Ectodermal cell (in vitro differentiated cells): ENCODE measurements around the gene CEP128.

Experiments used
- H3K27ac ChIP-seq: 2 replicates; pipeline ENCODE4 v1.7.0; 2013; ENCODE audit warnings: mild to moderate bottlenecking, low read depth, low read length; ENCODE audit not compliant: insufficient read depth, poor library complexity, severe bottlenecking
- H3K27me3 ChIP-seq: 2 replicates; pipeline ENCODE4 v1.7.0; 2013; ENCODE audit warnings: mild to moderate bottlenecking, low read length; ENCODE audit not compliant: insufficient read depth, control insufficient read depth, poor library complexity, severe bottlenecking
- H3K36me3 ChIP-seq: one replicate; pipeline ENCODE4 v1.7.0; 2013; ENCODE audit warnings: low read length; ENCODE audit not compliant: control insufficient read depth, insufficient read depth
- H3K4me1 ChIP-seq: one replicate; pipeline ENCODE4 v1.7.0; 2013; ENCODE audit warnings: low read length; ENCODE audit not compliant: control insufficient read depth, insufficient read depth
- H3K4me3 ChIP-seq: 2 replicates; pipeline ENCODE4 v1.7.0; 2013; ENCODE audit warnings: low read depth, low read length, control low read depth; ENCODE audit not compliant: insufficient read depth
- H3K9me3 ChIP-seq: 2 replicates; pipeline ENCODE4 v1.7.0; 2013; ENCODE audit warnings: mild to moderate bottlenecking, low read length, moderate library complexity; ENCODE audit not compliant: control insufficient read depth
- WGBS, 2 experiments: methylation state at CpG; one replicate each; pipeline ENCODE4 v1.1.7; 2013; ENCODE audit warnings: missing lambda C conversion rate in 2 of 2; 5-methylcytosine and 5-hydroxymethylcytosine counted together

The CEP128 gene

GRCh38 chr14:80489513-80489912 is 452.0 kb downstream of the CEP128 start:
- Histone ChIP-seq H3K9me3 (no peaks in the 10 kb centered on the region), H3K36me3 (no peaks in the 10 kb centered on the region), H3K4me1 (no peaks in the 10 kb centered on the region), H3K4me3 (no peak overlapping the region), H3K27ac (no peak overlapping the region), H3K27me3 (no peaks in the 10 kb centered on the region)
- WGBS, 2 experiments, result 71 to 84% methylated on average over 1 to 3 of the region's 3 CpGs

- Histone ChIP-seq H3K4me1 (no peaks in the 10 kb centered on the region), H3K27ac (no peak overlapping the region), H3K27me3 (no peaks in the 10 kb centered on the region), H3K36me3 (no peaks in the 10 kb centered on the region), H3K9me3 (no peaks in the 10 kb centered on the region), H3K4me3 (no peak overlapping the region)
- WGBS, 2 experiments, result 97% methylated on average over 2 of the region's 2 CpGs
These were observed 455.8 kb downstream of the CEP128 start for GRCh38 chr14:80485764-80486163.

GRCh38 chr14:80483331-80483730 is 458.2 kb downstream of the CEP128 start:
- WGBS, 2 experiments, result 99 to 100% methylated on average over 2 of the region's 2 CpGs
- no peaks in the 10 kb centered on the region for H3K4me1 ChIP-seq
- no peaks in the 10 kb centered on the region for H3K36me3 ChIP-seq
- H3K4me3 ChIP-seq, result no peak overlapping the region
- no peak overlapping the region for H3K27ac ChIP-seq
- no peaks in the 10 kb centered on the region for H3K27me3 ChIP-seq
- no peaks in the 10 kb centered on the region for H3K9me3 ChIP-seq

- WGBS, 2 experiments, result 93 to 94% methylated on average over 4 to 6 of the region's 6 CpGs
- H3K36me3 ChIP-seq, result no peaks in the 10 kb centered on the region
- no peak overlapping the region for H3K27ac ChIP-seq
These were observed 464.0 kb downstream of the CEP128 start for GRCh38 chr14:80477388-80478160.

GRCh38 chr14:80475074-80475473 is 466.5 kb downstream of the CEP128 start:
- Histone ChIP-seq H3K36me3 (no peaks in the 10 kb centered on the region), H3K4me3 (no peak overlapping the region), H3K4me1 (no peaks in the 10 kb centered on the region), H3K27ac (no peak overlapping the region), H3K27me3 (no peaks in the 10 kb centered on the region), H3K9me3 (no peaks in the 10 kb centered on the region)
- WGBS, 2 experiments, result 95 to 97% methylated on average over 4 of the region's 4 CpGs

More at GRCh38 chr14:80477388-80478160, 464.0 kb downstream of the CEP128 start:
- no peaks in the 10 kb centered on the region for H3K9me3 ChIP-seq
- H3K4me1 ChIP-seq, result no peaks in the 10 kb centered on the region
- H3K27me3 ChIP-seq, result no peaks in the 10 kb centered on the region
- H3K4me3 ChIP-seq, result no peak overlapping the region

GRCh38 chr14:80468331-80469122 is 473.0 kb downstream of the CEP128 start:
- no peak overlapping the region for H3K27ac ChIP-seq
- no peaks in the 10 kb centered on the region for H3K36me3 ChIP-seq
- no peak overlapping the region for H3K4me3 ChIP-seq
- no peaks in the 10 kb centered on the region for H3K4me1 ChIP-seq
- WGBS, 2 experiments, result 94% methylated on average over 5 of the region's 5 CpGs
- no peaks in the 10 kb centered on the region for H3K27me3 ChIP-seq
- H3K9me3 ChIP-seq, result peaks cover 2% of the 10 kb centered on the region

- WGBS, 2 experiments, result 90% methylated on average over 7 of the region's 7 CpGs
These were observed 475.9 kb downstream of the CEP128 start for GRCh38 chr14:80465546-80466220.

GRCh38 chr14:80464531-80465149 is 476.9 kb downstream of the CEP128 start:
- no peak overlapping the region for H3K27ac ChIP-seq
- no peaks in the 10 kb centered on the region for H3K27me3 ChIP-seq
- peaks cover 2% of the 10 kb centered on the region for H3K9me3 ChIP-seq
- no peaks in the 10 kb centered on the region for H3K4me1 ChIP-seq
- no peak overlapping the region for H3K4me3 ChIP-seq
- WGBS, 2 experiments, result 71% methylated on average over 15 of the region's 15 CpGs
- H3K36me3 ChIP-seq, result no peaks in the 10 kb centered on the region

More at GRCh38 chr14:80465546-80466220, 475.9 kb downstream of the CEP128 start:
- Histone ChIP-seq H3K4me3 (no peak overlapping the region), H3K27ac (no peak overlapping the region), H3K27me3 (no peaks in the 10 kb centered on the region), H3K9me3 (peaks cover 2% of the 10 kb centered on the region), H3K4me1 (no peaks in the 10 kb centered on the region), H3K36me3 (no peaks in the 10 kb centered on the region)

GRCh38 chr14:80456209-80456608 is 485.3 kb downstream of the CEP128 start:
- WGBS, 2 experiments, result 84 to 100% methylated on average over 1 of the region's 1 CpG
- no peak overlapping the region for H3K27ac ChIP-seq
- H3K4me1 ChIP-seq, result no peaks in the 10 kb centered on the region
- H3K36me3 ChIP-seq, result no peaks in the 10 kb centered on the region
- no peaks in the 10 kb centered on the region for H3K27me3 ChIP-seq
- no peaks in the 10 kb centered on the region for H3K9me3 ChIP-seq
- H3K4me3 ChIP-seq, result no peak overlapping the region
